NCI-H2196 (cell line): ENCODE measurements around the gene MEOX2.

Experiments used
- DNase-seq: peaks from one replicate; lab custom pipeline; 2025; ENCODE audit not compliant: unreplicated experiment; lab: John Stamatoyannopoulos, UW

Gene MEOX2

DNA sequence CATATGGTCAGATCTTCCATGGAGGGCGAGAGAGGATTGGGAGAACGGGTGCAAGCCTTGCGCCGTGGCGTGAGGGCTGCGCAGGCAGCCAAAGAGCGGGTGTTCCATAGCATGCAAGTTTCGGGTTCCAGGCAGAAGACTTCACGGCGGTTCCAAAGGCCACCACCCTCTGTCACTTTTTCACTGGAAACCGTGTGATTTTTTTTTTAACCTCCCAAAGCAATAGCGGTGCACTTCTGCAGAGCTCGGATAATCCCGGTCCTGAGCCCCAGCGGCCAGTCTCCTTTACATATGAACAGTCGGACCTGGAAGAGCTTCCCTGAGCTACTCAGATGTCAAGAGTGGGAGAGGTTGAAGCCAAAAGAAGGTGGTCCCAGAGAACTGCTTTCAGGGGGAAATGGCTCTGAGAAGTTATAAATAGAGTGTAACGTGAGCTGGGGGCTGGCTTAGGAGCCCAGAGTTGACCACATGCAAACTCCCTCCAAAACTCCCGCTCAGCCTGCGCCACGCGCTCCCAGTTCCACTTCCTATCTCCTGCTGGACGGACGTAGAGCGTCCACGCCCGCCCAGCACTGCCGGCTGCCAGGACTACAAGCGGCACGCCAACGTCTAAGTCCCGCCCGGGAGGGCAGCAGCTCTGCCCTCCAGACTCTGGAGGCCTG lies at the start of gene MEOX2:
TSS of gene MEOX2 (minus strand) at position 389 of the 662 bp plus-strand sequence. CDS start at position 108, 281 bp downstream.
- DNase-seq: no peak

DNA sequence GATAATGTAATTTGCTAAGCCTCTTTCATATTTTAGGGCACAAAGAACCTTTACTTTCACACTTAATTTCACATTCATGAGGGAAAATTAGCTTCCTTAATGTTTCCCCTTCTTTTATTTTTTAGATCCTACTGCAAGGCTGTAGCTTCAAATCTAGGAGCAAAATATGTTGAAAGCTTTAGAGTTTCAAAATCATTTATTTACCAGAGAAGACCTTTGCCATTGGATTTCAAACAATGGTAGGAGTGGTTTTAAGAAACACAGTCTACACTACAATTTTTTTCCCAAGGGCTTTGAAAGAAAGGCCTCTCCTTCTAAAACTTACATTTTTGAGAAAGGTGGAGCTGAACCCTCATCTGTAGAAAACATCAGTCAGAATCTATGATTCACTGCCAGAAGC lies 43.3 kb upstream of the MEOX2 start:
- DNase-seq: no peak

DNA sequence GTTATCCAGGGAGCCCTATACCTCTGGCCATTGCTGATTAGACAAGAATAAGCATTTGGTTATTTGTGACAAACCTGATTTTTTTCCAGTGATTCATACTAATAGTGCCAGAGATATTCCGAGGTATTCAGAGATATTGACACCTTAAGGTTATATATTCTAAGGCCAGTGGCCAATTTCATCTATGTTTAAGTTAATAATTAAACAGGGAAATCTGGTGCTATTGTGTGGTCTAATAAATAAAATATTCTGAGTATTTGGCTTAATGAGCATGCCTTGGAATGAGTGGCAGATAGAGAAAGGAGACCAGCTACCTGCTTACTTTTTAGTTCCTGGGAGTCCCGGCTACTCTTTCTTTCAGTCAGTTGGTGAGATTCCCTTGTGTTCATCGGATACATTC lies 38.6 kb upstream of the MEOX2 start:
- no peak for DNase-seq

DNA sequence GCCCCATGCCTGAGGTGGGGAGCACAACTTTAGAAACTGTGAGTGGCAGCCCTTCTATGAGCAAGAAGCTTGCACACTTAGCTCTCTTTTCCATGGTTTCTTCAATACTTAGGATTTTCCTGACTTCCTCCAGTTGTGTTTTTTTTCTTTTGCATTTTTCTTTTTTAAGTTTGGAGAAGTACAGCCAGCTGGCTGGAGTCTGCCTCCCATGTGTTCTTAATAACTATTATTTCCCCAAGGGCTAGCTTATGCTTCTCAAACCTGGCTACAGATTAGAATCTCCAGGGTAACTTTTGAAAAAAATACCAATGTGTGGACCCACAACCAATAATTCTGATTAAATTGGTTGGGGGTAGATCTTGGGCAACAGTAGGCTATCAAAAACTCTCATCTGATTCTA lies 37.4 kb upstream of the MEOX2 start:
- DNase-seq: no peak

DNA sequence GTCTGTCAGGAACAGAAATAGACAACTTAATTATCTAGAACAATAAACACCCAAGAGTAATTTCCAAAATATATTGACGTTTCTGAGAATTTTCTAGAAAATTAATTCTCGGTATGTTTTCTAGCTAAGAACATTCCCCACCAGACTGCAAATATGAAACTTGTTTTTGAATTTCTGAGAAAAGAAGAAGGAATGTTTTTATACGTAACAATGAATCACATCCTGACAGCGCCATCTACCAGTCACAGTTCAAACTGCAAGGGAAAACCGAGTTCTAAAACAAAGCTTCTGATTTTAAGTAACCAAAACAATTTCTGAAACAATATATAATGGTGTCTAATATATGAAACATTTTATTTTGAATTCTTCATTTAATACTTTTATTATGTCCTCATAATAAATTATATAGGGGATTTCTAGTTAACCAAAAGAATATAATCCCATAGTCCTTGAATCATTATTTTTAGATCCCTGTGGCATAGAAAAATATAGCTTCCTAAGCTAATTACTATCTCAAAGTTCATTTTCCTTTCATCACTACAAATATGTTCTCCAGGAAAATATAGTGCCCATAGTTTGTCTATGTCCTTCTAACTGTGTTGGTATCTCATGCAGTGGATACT lies 34.5 kb upstream of the MEOX2 start:
- DNase-seq: peak; percentile 44

DNA sequence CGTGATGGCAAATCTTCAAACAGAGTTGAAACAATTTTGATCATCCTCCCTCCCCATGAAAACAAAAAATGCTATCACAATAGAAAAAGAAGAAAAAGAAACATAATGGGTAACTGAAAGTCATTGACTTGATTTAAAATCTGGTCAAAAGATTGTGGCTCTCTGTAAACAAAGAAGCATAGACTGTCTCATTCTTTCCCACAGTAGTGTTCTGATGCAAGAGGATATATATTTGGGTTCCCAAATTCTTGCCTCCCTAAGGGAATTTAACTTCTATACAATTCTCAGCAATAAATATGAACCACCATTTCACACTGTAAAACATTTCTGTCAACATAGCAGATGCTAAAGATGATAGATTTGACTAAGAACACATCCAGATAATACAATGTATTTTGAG lies 32.8 kb upstream of the MEOX2 start:
- DNase-seq: no peak

DNA sequence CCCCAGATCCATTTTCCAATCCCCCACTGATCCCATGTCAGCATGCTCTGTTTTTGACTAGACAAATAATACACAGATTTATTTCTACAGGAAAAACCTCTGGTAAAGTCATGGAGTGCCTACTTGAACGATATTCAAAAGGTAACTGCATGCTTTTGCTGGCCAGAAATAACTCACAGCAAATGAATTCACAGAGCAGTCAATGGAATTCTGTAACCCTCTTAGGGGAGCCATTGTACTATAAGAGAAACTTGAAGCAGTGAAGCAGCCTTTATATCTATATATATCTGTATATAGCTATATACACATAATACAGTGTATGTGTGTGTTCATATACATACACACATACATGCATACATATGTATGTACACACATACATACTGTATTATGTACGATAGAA lies 29.0 kb upstream of the MEOX2 start:
- no peak for DNase-seq

DNA sequence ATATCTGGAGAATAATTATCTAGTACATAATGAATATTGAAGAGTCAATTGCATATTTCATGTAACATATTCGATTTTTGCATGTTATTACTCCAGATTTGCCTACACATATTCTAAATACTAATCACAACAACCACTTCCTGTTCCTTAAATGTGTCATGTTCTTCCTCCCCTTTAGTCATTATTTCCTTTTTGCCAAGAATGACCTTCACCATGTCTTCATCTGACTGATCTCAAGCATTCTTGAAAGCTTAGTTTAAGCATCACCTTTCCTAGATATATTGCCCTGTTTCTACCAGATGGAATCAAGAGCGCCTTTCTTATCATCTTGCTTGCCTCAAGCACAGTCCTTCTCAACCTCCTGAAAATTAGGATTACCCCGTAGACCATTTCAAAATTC lies 23.5 kb upstream of the MEOX2 start:
- DNase-seq: no peak

DNA sequence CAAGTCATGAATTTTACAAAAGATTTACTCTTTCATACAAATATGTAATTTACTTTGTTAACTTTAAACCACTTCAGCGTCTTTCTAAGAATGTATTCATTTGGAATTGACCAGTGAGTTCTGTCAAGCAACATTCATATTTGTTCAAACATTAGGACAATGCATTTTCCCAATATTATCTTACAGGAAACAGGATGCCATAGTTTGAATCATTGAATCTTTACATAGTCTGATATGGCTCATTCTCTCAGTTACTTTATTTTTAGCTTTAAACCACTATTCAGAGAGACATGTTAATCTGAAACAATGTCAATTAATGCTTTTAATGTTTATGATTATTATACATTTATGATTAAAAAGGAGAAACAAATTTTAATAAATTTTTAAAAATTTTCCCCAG lies 21.1 kb upstream of the MEOX2 start:
- DNase-seq: no peak

DNA sequence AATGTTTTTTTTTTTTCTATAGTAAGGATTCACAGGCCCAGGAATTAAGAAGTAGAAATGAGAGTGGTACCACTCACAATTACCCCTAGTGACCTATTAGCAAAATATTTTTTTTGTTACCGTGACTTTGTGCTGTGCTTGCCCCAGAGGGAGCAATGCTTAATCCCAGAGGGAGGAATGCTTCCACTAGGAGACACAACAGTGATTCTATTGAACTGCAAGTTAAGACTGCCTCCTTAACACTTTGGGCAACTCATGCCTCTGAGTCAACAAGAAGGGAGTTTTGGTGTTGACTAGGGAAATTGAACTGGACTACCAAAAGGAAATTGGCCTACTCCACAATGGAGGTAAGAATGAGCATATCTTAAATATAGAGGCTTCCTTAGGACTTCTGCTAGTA lies 17.2 kb upstream of the MEOX2 start:
- no peak for DNase-seq

DNA sequence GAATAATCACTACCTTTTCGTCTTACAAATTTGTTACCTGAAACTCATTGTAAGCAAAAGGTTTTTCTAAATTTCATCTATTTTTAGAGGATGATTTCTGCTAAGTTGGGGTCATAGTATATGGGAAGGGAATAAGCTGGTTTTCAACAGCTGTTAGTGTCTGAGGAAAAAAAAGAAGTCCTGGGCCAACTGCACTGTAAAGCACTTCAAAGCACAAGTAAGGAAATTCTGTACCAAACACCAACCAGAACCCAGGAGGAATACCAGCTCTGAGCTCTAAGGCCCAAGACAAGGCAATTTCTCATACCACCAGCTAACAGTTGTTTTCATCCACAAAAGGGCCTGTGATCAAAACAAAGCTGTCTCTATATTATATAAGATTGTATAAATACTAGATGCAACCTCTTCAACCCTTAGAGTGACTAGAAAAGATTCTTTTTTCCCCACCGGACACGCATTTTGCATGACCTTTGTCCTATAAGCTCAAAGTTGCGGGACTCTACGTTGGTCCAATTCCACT lies 6.1 kb upstream of the MEOX2 start:
- DNase-seq: no peak

DNA sequence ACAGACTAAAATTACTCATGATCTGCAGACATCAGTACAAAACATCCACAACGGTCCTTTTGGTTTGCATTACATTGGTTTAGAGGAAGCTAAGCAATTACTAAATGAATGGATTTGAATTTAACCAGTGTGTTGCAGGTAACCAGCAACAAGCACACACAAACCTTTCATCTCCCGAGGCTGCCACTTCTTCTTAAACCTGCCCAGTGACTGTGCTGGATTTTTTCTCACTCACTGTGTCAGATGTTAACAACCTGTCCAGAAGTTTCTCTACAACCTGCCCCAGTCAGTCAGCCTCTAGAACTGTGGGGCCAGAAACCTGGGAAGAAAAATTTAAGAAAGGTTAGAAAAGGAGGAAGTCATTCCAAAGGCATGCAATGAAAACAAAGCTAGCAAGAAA lies 2.4 kb upstream of the MEOX2 start:
- no peak for DNase-seq

DNA sequence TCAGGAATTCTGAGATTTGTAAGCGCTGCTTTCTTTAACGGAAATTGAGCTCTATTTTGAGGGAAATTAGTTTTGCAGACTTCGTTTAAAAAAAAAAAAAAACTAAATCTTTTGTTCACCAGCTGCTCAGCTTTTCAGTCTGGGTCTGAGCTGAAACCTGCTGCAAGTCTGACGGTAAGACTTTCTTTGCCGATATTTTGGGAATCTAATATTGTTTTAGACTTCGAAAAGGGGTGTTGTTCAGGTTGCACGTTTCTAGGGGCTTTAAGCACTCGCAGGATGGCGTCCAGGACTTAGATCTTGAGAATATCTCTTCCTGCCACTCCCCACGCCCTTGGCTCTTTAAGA lies 1.8 kb upstream of the MEOX2 start:
- DNase-seq: no peak

DNA sequence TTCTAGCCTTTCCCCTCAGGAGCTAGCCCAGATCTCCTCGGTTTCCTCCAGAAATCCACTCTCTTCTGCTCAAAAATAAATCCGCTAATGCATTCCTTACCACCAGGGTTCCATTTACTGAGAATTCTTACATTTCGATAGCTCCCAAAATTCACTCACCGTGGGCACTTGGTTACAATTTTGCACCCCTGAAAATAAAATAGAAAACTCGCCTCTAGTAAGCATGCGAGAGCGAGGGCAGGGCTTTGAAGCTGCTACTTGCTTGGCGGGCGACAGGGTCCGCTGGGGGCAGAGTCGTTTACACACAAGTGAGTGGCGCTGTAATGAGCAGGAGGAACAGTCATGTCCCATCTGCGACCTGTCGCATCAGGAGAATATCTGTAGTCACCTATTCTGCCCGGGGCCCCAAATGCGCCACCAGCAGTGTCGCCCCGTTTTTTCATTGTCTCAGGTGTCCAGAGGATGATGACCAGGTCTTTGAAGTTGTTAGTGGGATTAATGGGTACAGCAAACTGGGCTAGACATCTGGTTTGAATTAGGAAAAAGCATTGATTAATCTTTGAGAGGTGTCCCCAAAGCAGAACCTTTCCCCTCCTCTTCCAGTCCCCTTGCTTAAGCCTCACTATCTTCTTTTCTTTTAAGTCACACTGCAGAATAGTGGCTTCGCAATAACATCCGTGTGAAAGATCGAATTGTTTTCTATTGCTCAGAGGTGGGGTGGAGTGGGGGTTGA lies 1.2 kb upstream of the MEOX2 start:
- DNase-seq: no peak

DNA sequence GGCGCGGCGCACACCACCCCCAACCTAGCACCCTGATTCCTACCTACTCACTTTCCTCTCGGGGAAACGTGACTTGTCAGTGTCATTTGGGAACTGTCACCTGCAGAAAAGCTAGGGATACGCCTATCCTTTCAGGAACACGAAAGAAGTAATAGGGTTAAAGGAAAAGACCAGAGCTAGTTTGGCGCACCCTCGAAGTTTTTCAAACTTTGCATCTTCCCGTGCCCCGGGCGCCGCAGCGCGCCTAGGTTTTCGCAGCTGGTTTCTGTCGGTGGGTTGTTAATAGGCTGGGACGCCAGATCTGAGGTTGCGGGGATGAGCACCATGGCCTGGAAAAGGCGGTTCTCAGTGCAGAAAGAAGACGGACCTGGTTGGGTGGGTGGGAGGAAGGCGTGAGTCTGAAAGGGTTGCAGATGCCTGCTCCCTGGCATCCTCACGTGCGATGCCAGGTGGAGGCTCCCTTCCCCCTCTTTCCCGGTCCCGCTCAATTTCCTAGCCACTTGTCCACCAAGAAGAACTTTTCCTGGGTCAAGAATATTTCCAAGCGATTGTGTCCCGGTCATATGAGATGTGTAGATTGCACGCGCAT lies 568 bp upstream of the MEOX2 start:
- DNase-seq: no peak

DNA sequence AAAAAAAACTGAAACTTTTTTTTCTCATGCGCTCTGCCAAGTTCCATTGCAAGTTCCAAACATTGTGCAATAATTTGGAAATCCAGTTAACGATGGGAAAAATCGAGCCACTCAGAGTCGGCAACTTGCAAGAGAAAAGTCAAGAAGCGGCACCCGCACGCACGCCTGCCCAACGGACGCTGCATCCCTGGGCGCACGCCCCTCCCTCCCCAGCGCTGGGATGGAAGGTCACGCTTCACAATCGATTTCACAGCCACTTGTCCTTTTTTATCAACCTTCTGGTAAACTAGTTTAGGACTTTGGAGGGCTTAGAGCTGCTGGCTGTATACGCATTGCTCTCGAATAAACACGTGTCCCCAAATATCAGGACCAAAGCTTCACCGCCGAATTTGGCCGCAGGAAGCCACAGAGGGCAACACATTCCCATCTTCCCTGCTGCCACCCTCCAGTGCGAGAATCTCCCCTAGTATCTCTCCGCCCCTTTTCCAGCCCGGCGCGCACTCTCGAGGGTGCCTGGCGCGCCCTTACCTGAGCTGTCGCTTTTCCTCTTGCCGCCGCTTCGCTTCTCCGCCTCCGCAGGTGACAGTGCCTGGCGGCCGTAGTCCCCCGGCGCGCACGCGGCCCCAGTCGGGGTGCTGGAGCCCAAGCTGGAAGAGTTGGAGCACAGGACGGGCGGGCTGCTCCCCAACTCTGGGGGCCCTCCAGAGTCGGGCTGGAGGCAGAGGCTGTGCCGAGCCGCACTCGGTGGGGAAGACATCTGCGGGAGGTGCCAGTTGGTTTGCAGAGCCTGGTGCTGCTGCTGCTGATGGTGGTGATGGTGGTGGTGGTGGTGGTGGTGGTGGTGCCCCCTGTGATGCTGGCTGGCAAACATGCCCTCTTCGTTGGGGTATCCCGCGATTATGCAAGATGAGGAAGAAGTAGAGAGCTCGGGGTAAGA lies 857 bp downstream of the MEOX2 start:
- DNase-seq: no peak

DNA sequence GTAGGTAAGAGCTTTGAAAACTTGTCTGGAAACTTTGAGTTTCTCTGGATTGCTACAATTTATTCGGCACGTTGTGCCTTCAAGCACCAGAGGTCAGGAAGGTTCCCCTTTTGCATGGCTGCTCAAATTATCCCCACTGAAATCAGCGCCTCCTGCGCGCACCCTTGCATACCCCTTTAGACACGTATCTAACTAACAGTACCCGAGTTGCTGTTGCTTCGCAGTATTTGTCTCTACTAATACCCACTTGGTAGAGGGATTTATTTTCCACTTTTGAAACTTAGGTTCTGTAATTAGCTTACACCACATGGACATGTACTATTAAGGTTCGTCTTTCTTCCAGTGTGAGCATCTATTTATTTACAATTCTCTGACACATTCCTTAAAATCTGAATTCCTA lies 1.6 kb downstream of the MEOX2 start:
- no peak for DNase-seq

DNA sequence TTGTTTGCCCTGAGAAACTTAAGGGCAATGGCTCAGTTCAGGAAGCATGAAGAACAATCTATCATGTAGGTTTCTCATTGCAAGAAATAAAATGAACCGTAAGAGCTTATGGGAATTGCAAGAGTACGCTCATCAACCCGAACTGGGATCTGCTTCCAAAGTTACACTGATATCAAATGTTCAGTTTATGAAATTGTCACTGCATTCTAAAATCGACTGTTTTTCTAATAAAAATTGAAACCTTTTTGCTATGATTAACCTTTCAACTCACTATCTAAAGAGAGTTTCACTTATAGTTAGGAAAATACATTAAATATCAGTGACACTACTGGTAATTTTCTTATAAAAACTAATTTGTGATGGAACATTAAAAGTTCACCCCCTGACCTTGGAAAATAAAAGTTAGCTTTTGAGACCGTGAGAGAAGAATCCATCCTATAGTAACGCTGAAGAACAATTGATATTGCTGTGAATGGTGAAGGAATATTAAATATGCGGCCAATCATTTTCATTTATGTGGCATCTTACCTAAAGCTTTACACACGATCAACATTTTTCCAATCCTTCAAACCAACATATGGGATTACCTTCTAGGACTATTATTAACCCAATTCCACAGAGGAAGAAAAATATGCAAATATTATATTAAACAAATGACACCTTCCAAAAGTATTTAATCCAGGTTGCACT lies 2.2 kb downstream of the MEOX2 start:
- DNase-seq: no peak

DNA sequence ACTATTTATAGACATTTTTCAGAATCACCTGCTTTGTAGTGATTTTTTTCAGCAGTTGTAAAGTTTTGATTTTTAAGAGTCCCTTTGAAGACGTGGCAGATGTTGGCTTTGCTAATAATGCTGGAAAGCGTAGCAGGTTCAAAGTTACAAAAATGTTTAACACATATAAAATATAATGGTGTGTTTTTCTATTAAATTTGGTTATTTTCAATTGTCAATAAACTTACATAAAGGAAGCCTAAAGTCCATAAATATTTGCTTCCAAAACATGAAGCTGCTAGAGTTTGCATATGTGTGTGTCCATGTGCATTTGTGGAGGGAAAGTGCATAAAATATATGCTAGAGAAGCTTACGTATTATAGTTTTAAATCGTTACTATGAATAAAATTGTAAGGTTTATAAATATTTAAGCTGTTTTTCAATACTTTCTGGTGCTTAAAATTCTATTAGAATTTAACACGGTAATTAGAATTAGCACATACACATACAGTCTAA lies 3.7 kb downstream of the MEOX2 start:
- DNase-seq: no peak

DNA sequence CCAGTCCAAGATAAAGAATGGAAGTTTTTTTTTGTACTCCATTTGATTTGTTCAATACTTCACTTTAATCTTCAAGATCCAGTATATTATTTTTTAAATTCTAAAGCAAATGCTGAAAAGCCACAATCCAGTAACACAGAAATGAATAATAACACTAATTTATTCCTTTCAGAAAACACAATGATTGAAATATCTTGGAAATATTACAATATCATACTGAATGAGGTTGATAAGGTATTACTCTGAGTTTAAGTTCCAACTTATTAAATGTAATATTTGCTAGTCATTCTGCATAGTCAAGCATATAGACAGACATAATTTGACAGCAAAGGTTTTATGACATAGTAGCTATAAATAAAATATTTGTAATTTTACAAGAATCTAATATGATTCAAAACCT lies 4.4 kb downstream of the MEOX2 start:
- no peak for DNase-seq
